OCI-LY7 (cell line): ENCODE measurements around the gene GGTLC2. TPM values are rescaled to one million over a fixed set of nuclear protein-coding genes. Genes with fewer than 3 reads are reported as not detected.

Experiments used
- BruUV-seq: library from RNA; stranded (reverse); fragments of 400-500 nt; replicated peaks from 2 replicates; lab custom pipeline; 2021; lab: Mats Ljungman, UMichigan
- CTCF ChIA-PET: fragments of 300-600 bp; sonication (Branson Sonifier 250); formaldehyde crosslinking; loops from one replicate; lab custom pipeline; 2022; ENCODE audit warnings: antibody characterized with exemption; ENCODE audit not compliant: unreplicated experiment; lab: Charles Lee
- POLR2A ChIA-PET: fragments of 300-600 bp; sonication (Branson Sonifier 250); formaldehyde crosslinking; loops from one replicate; lab custom pipeline; 2022; ENCODE audit warnings: antibody characterized with exemption; lab: Charles Lee
- DNase-seq: peaks from one replicate; pipeline ENCODE4 v3.0.0-alpha.2; 2015; ENCODE audit warnings: low spot score
- H2AFZ ChIP-seq: fragments of 200-600 bp; sonication (generic), shearing (Covaris generic); 2 replicates; pipeline ENCODE4 v1.6.1; 2014; ENCODE audit warnings: mild to moderate bottlenecking, antibody characterized with exemption, low read length, moderate library complexity
- H3K27ac ChIP-seq: fragments of 200-600 bp; sonication (generic); 2 replicates; pipeline ENCODE4 v1.5.1; 2014; ENCODE audit warnings: mixed run types, low read depth, mild to moderate bottlenecking, moderate library complexity, low read length, inconsistent platforms; ENCODE audit not compliant: poor library complexity, severe bottlenecking
- H3K36me3 ChIP-seq: fragments of 200-600 bp; sonication (generic); 2 replicates; pipeline ENCODE4 v1.6.1; 2014; ENCODE audit warnings: mild to moderate bottlenecking, antibody characterized with exemption, low read length, moderate library complexity, mixed read lengths; ENCODE audit not compliant: insufficient read depth
- H3K4me1 ChIP-seq: fragments of 200-600 bp; sonication (generic); 2 replicates; pipeline ENCODE4 v1.5.1; 2014; ENCODE audit warnings: mild to moderate bottlenecking, low read length; ENCODE audit not compliant: insufficient read depth, poor library complexity, severe bottlenecking
- H3K4me2 ChIP-seq: fragments of 200-600 bp; sonication (generic); 2 replicates; pipeline ENCODE4 v1.6.1; 2014; ENCODE audit warnings: mild to moderate bottlenecking, low read length
- H3K4me3 ChIP-seq: fragments of 200-600 bp; sonication (generic); 2 replicates; pipeline ENCODE4 v1.5.1; 2014; ENCODE audit warnings: mild to moderate bottlenecking, low read depth, low read length; ENCODE audit not compliant: poor library complexity, severe bottlenecking
- H3K79me2 ChIP-seq: fragments of 200-600 bp; sonication (generic); 2 replicates; pipeline ENCODE4 v1.6.1; 2016; ENCODE audit warnings: low read depth, mild to moderate bottlenecking, low read length, moderate library complexity, mixed read lengths; ENCODE audit not compliant: insufficient read depth
- H3K9me2 ChIP-seq: fragments of 200-600 bp; sonication (generic); 2 replicates; pipeline ENCODE4 v1.6.1; 2016; ENCODE audit warnings: mild to moderate bottlenecking, low read length, mixed read lengths; ENCODE audit not compliant: insufficient read depth
- H3K9me3 ChIP-seq: fragments of 200-600 bp; sonication (generic); 2 replicates; pipeline ENCODE4 v1.6.1; 2014; ENCODE audit warnings: mild to moderate bottlenecking, mixed run types, low read length, mixed read lengths
- H4K20me1 ChIP-seq: fragments of 200-600 bp; sonication (generic); 2 replicates; pipeline ENCODE4 v1.6.1; 2014; ENCODE audit warnings: mild to moderate bottlenecking, antibody characterized with exemption, low read length, moderate library complexity, mixed read lengths; ENCODE audit not compliant: insufficient read depth
- CTCF ChIP-seq: fragments of 200-600 bp; sonication (generic); conservative IDR thresholded peaks from 2 replicates; pipeline ENCODE4 v1.5.1; 2014; ENCODE audit warnings: mild to moderate bottlenecking, antibody characterized with exemption, low read length, moderate library complexity, mixed read lengths
- EZH2phosphoT487 ChIP-seq: fragments of 200-600 bp; sonication (generic); IDR thresholded peaks from 2 replicates; pipeline ENCODE4 v1.6.1; 2018; ENCODE audit warnings: low read depth, borderline replicate concordance, mild to moderate bottlenecking, mixed run types, antibody characterized with exemption, low read length, moderate library complexity, mixed read lengths
- intact Hi-C: fragments of 100-400 bp; cut with micrococcal nuclease; formaldehyde crosslinking; loops from one replicate; pipeline ENCODE4 v1.10.0; 2022; ENCODE audit not compliant: unreplicated experiment
- total RNA-seq, 2 experiments: library from RNA; depleted of rRNA in 1 of 2; stranded (reverse); fragments of >200 nt in 1 of 2; shearing (Covaris generic) in 1 of 2; gene quantifications; 2 replicates each; pipeline ENCODE4 v1.2.3, GENCODE V29; 2014 to 2022

The GGTLC2 gene
- total RNA-seq, 2 experiments from 2014 or later = not detected

DNA sequence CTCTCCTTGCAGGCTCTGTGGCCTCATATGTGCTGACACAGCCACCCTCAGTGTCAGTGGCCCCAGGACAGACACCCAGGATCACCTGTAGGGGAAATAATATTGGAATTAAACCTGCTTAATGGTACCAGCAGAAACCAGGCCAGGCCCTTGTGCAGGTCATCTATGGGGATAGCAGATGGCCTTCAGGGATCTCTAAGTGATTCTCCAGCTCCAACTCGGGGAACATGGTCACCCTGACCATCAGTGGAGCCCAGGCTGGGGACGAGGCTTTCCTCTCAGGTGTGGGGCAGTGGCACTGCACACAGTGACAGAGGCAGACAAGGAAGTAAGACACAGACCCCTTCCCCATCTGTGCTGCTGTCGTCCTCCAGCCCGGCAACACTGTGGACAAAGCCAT, 16.9 kb downstream of the GGTLC2 start:
- CTCF ChIA-PET = no interaction called here
- intact Hi-C loops = no loop called here

GRCh38 chr22:22662095-22662494, 17.7 kb downstream of the GGTLC2 start:
- intact Hi-C loops = no loop called here
- Histone ChIP-seq H3K27ac (no peak overlapping the region), H3K9me2 (no peaks in the 10 kb centered on the region), H3K9me3 (no peaks in the 10 kb centered on the region), H3K79me2 (no peaks in the 10 kb centered on the region), H3K4me1 (peaks cover 8% of the 10 kb centered on the region), H3K4me2 (no peak overlapping the region), H4K20me1 (no peaks in the 10 kb centered on the region), H3K4me3 (no peak overlapping the region), H3K36me3 (no peaks in the 10 kb centered on the region), H2AFZ (no peak overlapping the region)
- BruUV-seq = no TSS peak
- TF ChIP-seq CTCF = no peak
- TF ChIP-seq EZH2phosphoT487 = no peak
- ChIA-PET CTCF (no interaction called here), POLR2A (no interaction called here)
- no peak for DNase-seq

More for the DNA sequence above, 16.9 kb downstream of the GGTLC2 start:
- H3K9me3 ChIP-seq = no peaks in the 10 kb centered on the region
- no peak overlapping the region for H3K27ac ChIP-seq
- H3K4me2 ChIP-seq = no peak overlapping the region
- H3K36me3 ChIP-seq = no peaks in the 10 kb centered on the region
- TF ChIP-seq CTCF = no peak
- no peak for TF ChIP-seq EZH2phosphoT487
- H3K4me1 ChIP-seq = peaks cover under 1% of the 10 kb centered on the region
- no peak for DNase-seq
- no TSS peak for BruUV-seq
- POLR2A ChIA-PET = no interaction called here
- no peaks in the 10 kb centered on the region for H3K9me2 ChIP-seq
- H2AFZ ChIP-seq = no peak overlapping the region
- no peaks in the 10 kb centered on the region for H4K20me1 ChIP-seq
- no peak overlapping the region for H3K4me3 ChIP-seq
- no peaks in the 10 kb centered on the region for H3K79me2 ChIP-seq

DNA sequence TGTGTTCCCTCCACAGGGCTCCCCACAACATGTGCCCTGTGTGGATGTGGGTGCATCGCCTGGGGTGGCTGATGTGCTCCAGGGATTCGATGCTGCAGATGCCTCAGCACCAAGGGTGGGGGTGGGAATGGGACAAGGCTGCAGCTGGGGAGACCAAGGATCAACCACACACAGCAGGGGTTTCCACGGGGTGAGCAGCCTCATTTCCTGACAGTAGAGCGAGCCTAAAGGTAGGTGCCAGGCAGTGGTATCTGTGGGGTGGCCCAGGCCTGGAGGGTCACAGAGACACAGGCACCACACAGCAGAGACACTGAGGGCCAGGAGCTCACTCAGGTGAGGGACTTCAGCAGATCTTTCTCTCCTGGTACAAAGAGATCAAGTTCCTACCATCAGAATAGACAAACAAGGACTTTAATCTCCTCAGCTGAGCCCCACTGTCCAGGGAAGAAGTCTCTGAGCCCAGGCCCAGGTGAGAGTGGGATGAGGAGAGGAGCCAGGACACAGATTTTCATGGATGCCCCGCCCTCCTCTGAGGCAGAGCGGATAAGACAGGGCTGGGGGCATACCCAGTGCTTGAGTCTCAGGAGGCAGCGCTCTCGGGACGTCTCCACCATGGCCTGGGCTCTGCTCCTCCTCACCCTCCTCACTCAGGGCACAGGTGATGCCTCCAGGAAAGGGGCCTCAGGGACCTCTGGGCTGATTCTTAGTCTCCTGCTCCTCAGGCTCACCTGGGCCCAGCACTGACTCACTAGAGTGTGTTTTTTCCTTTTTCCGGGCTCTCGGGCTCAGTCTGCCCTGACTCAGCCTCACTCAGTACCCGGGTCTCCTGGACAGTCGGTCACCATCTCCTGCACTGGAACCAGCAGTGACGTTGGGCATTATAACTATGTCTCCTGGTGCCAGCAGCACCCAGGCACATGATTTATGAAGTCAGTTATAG, 19.7 kb downstream of the GGTLC2 start:
- intact Hi-C loops = no loop called here
- Histone ChIP-seq H3K4me3 (no peak overlapping the region), H3K4me2 (no peak overlapping the region), H3K79me2 (no peaks in the 10 kb centered on the region), H3K36me3 (no peaks in the 10 kb centered on the region), H3K9me2 (no peaks in the 10 kb centered on the region), H2AFZ (no peak overlapping the region), H3K9me3 (no peaks in the 10 kb centered on the region), H4K20me1 (no peaks in the 10 kb centered on the region), H3K27ac (no peak overlapping the region), H3K4me1 (peaks cover 23% of the 10 kb centered on the region)
- POLR2A ChIA-PET = no interaction called here
- CTCF ChIA-PET = no interaction called here
- no peak for DNase-seq
- BruUV-seq = no TSS peak
- TF ChIP-seq CTCF (no peak), EZH2phosphoT487 (no peak)
